Putamen (tissue), 1 donor: ENCODE measurements around the gene CFAP97D1.
A peak's percentile ranks its signal among the peaks of the same experiment; 100 is the strongest.

Source experiments
- DNase-seq: peaks from one replicate; pipeline ENCODE4 v3.0.0-alpha.2; 2016; ENCODE audit warnings: low spot score

CFAP97D1 gene

GRCh38 chr17:43780135-43780534 lies at the start of gene CFAP97D1:
Gene CFAP97D1 (plus strand): TSS chr17:43780435. CDS start chr17:43780463, 28 bp downstream.
- DNase-seq = no peak

GRCh38 chr17:43732958-43733357 lies 47.3 kb upstream of the CFAP97D1 start:
- DNase-seq = no peak

- DNase-seq = no peak
These were observed 46.3 kb upstream of the CFAP97D1 start for GRCh38 chr17:43733956-43734355.

GRCh38 chr17:43734376-43734775 lies 45.9 kb upstream of the CFAP97D1 start:
- DNase-seq = no peak

GRCh38 chr17:43736389-43736788 lies 43.8 kb upstream of the CFAP97D1 start:
- no peak for DNase-seq

GRCh38 chr17:43737722-43738121 lies 42.5 kb upstream of the CFAP97D1 start:
- DNase-seq = no peak

- DNase-seq = no peak
These were observed 39.7 kb upstream of the CFAP97D1 start for GRCh38 chr17:43740541-43740940.

GRCh38 chr17:43741636-43742035 lies 38.6 kb upstream of the CFAP97D1 start:
- DNase-seq = no peak

- DNase-seq = no peak
These were observed 34.7 kb upstream of the CFAP97D1 start for GRCh38 chr17:43745541-43745940.

- no peak for DNase-seq
These were observed 30.1 kb upstream of the CFAP97D1 start for GRCh38 chr17:43750153-43750552.

- DNase-seq = no peak
These were observed 26.6 kb upstream of the CFAP97D1 start for GRCh38 chr17:43753493-43754129.

- DNase-seq = no peak
These were observed 25.3 kb upstream of the CFAP97D1 start for GRCh38 chr17:43754947-43755346.

GRCh38 chr17:43755389-43755875 lies 24.8 kb upstream of the CFAP97D1 start:
- no peak for DNase-seq

GRCh38 chr17:43756201-43756600 lies 24.0 kb upstream of the CFAP97D1 start:
- no peak for DNase-seq

GRCh38 chr17:43757171-43757660 lies 23.0 kb upstream of the CFAP97D1 start:
- DNase-seq = no peak

GRCh38 chr17:43758086-43758485 lies 22.1 kb upstream of the CFAP97D1 start:
- DNase-seq = no peak

GRCh38 chr17:43758497-43759174 lies 21.6 kb upstream of the CFAP97D1 start, which contains the start of gene SOST:
Gene SOST (minus strand): TSS chr17:43758791. CDS start chr17:43758741, 50 bp downstream.
- no peak for DNase-seq

GRCh38 chr17:43759836-43760235 lies 20.4 kb upstream of the CFAP97D1 start:
- no peak for DNase-seq

- DNase-seq = peak; percentile 87
These were observed 19.9 kb upstream of the CFAP97D1 start for GRCh38 chr17:43760254-43760852.

- peak; percentile 46 for DNase-seq
These were observed 13.7 kb upstream of the CFAP97D1 start for GRCh38 chr17:43766413-43767052.

- DNase-seq = no peak
These were observed 13.1 kb upstream of the CFAP97D1 start for GRCh38 chr17:43767053-43767712.

- no peak for DNase-seq
These were observed 12.5 kb upstream of the CFAP97D1 start for GRCh38 chr17:43767713-43768059.
